Measurements from ENCODE around the gene ARIH2. TPM values are rescaled to one million over a fixed set of nuclear protein-coding genes. Genes with fewer than 3 reads are reported as not detected.
A peak's percentile ranks its signal among the peaks of the same experiment; 100 is the strongest.

Gene ARIH2
- total RNA-seq, 1 donor from 2014 or later, result 112 TPM

DNA sequence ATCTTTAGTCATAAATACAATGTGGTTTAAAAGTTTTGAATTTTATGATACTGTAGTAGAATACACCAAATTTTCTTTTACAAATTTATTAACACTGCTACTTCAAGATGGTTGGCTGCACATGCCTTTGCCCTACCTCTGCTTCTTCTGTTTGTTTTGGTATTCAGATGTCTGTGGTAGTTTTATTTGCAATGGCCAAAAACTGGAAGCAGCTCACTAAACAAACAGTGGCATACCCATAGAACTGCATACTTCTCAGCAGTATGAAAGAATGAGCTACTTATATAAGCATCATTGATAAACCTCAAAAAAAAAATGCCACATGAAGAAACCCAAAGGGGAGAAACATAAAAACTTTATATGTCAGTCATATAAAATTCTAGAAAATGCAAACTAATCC, 19.5 kb downstream of the ARIH2 start:
- TF ChIP-seq, protein P1, sequence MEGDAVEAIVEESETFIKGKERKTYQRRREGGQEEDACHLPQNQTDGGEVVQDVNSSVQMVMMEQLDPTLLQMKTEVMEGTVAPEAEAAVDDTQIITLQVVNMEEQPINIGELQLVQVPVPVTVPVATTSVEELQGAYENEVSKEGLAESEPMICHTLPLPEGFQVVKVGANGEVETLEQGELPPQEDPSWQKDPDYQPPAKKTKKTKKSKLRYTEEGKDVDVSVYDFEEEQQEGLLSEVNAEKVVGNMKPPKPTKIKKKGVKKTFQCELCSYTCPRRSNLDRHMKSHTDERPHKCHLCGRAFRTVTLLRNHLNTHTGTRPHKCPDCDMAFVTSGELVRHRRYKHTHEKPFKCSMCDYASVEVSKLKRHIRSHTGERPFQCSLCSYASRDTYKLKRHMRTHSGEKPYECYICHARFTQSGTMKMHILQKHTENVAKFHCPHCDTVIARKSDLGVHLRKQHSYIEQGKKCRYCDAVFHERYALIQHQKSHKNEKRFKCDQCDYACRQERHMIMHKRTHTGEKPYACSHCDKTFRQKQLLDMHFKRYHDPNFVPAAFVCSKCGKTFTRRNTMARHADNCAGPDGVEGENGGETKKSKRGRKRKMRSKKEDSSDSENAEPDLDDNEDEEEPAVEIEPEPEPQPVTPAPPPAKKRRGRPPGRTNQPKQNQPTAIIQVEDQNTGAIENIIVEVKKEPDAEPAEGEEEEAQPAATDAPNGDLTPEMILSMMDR (IDR thresholded peaks at IDR 0.05), result no peak
- Mint-ChIP-seq H3K27me3 (no peaks in the 10 kb centered on the region), H3K27ac (no peak overlapping the region), H3K4me1 (peaks cover 2% of the 10 kb centered on the region), H3K36me3 (ENCODE audit: low read depth) (peaks cover 48% of the 10 kb centered on the region), H3K9me3 (no peaks in the 10 kb centered on the region), H3K4me3 (no peak overlapping the region)
- DNase-seq (no peak), ATAC-seq (ENCODE audit: low read depth) (no peak)
- ChIA-PET POLR2A (no interaction called here), CTCF (interaction anchor here (0.6 kb wide), 1 partner anchor 884 kb away, joined by 3 read pairs; no protein-coding TSS in a partner anchor)
- intact Hi-C loops (cut with micrococcal nuclease), result no loop called here

DNA sequence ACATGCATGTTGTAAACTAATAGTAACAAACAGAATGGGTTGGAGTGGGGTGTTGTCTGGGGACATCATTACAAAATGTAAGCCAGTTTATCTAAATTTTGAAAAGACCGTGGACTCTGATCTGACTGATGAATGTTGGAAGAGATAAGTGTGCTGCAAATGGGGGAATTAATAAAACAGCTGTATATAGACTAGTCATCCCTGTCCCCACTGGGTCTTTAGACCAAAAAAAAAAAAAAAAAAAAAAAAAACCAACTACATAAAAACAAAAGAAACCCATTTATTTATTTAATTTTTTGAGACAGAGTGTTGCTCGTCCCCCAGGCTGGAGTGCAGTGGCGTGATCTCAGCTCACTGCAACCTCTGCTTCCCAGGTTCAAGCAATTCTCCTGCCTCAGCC, 20.0 kb downstream of the ARIH2 start:
- peaks cover 48% of the 10 kb centered on the region for H3K36me3 Mint-ChIP-seq (ENCODE audit: low read depth)
- ChIA-PET POLR2A (no interaction called here), CTCF (no interaction called here)
- H3K9me3 Mint-ChIP-seq, result no peaks in the 10 kb centered on the region
- peaks cover 2% of the 10 kb centered on the region for H3K4me1 Mint-ChIP-seq
- no peak overlapping the region for H3K4me3 Mint-ChIP-seq
- intact Hi-C loops (cut with micrococcal nuclease), result no loop called here
- ATAC-seq (ENCODE audit: low read depth) (no peak), DNase-seq (no peak)
- H3K27me3 Mint-ChIP-seq, result no peaks in the 10 kb centered on the region
- TF ChIP-seq, protein P1 (IDR thresholded peaks at IDR 0.05), result no peak
- no peak overlapping the region for H3K27ac Mint-ChIP-seq

DNA sequence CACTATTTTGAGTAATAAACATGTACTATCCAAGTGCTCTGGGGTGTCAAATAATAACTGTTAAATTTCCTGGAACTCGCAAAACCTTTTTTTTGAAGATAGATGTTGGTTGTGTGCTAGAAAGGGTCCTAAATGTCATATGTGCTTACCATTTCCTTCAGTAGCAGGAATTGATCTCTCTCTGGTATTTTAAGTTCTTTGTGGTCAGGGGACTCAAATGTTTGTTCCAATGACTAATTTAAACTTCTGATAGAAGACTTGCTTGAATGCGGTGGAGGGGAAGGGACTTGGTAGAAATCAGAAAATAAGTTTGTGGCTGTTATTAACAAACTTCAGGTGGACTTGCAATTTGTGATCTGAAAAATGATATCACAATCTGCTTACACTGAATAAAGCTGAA, 26.8 kb downstream of the ARIH2 start:
- CTCF ChIA-PET, result no interaction called here

DNA sequence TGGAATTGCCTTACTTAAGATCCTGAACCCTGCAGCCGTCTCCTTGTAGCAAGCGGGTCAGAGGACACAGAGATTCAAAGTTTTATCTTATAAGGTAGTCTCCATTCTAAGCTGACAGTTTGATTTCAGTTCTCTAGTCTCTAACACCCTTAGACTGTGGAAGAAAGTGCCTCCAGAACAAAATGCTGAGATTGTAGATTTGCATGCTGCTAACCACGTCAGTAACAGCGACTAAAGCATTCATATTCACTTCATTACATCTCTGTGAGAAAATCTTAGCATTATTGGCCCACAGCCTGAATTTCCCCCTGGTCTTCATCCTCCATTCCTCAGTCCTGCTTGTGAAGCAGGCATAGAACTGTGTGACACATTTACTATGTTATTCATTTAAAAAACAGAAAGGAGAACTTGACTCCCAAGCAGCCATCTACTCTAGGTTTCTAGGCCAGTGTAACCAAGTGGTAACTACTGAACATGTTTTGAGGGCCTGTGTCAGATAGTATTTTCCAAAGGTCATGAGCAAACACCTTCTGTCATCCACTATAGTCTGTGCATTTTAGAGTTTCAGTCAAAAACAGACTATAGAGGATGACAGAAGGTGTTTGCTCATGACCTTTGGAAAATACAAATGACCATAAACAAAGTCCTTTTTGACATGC, 27.4 kb downstream of the ARIH2 start:
- DNase-seq (no peak), ATAC-seq (ENCODE audit: low read depth) (no peak)
- ChIA-PET CTCF (interaction anchor here (1.1 kb wide), 1 partner anchor 206 kb away, joined by 3 read pairs; no protein-coding TSS in a partner anchor), POLR2A (no interaction called here)
- Mint-ChIP-seq H3K27me3 (no peaks in the 10 kb centered on the region), H3K36me3 (ENCODE audit: low read depth) (peaks cover 22% of the 10 kb centered on the region), H3K27ac (peak overlapping the region; percentile 59), H3K4me3 (no peak overlapping the region), H3K9me3 (no peaks in the 10 kb centered on the region), H3K4me1 (peaks cover 16% of the 10 kb centered on the region)
- TF ChIP-seq, protein P1 (IDR thresholded peaks at IDR 0.05), result no peak
- intact Hi-C loops (cut with micrococcal nuclease), result no loop called here

More for the DNA sequence above, 26.8 kb downstream of the ARIH2 start:
- peak overlapping the region; percentile 32 for H3K27ac Mint-ChIP-seq
- H3K4me3 Mint-ChIP-seq, result no peak overlapping the region
- TF ChIP-seq, protein P1 (IDR thresholded peaks at IDR 0.05), result no peak
- peaks cover 16% of the 10 kb centered on the region for H3K4me1 Mint-ChIP-seq
- H3K27me3 Mint-ChIP-seq, result no peaks in the 10 kb centered on the region
- no peak for DNase-seq
- intact Hi-C loops (cut with micrococcal nuclease), result no loop called here
- POLR2A ChIA-PET, result no interaction called here
- peaks cover 22% of the 10 kb centered on the region for H3K36me3 Mint-ChIP-seq (ENCODE audit: low read depth)
- ATAC-seq (ENCODE audit: low read depth), result no peak
- no peaks in the 10 kb centered on the region for H3K9me3 Mint-ChIP-seq

DNA sequence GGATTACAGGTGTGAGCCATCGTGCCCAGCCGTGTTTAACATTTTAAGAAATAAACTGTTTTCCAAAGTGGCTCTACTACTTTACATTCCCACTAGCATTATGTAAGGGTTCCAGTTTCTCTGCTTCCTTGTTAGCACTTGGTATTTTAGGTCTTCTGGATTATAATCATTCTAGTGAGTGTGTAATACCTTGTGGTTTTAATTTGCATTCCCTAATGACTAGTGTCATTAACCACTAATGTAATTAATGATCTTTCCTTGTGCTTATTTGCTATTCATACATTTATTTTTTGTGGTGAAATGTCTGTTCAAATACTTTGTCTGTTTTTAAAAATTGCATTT, 30.7 kb downstream of the ARIH2 start:
- Mint-ChIP-seq H3K27me3 (no peaks in the 10 kb centered on the region), H3K4me3 (no peak overlapping the region), H3K36me3 (ENCODE audit: low read depth) (peaks cover 26% of the 10 kb centered on the region), H3K27ac (no peak overlapping the region), H3K9me3 (no peaks in the 10 kb centered on the region), H3K4me1 (peaks cover 16% of the 10 kb centered on the region)
- intact Hi-C loops (cut with micrococcal nuclease), result no loop called here
- POLR2A ChIA-PET, result no interaction called here
- TF ChIP-seq, protein P1 (IDR thresholded peaks at IDR 0.05), result no peak
- DNase-seq (no peak), ATAC-seq (ENCODE audit: low read depth) (no peak)
- CTCF ChIA-PET, result no interaction called here

Data from activated B cell treated with CpG ODN at 0.5 μM for 24 hours (primary cell).